Natural killer cell (primary cell): ENCODE data around the gene BCAS1. TPM values are rescaled to one million over a fixed set of nuclear protein-coding genes. Genes with fewer than 3 reads are reported as not detected.

Experiments
- ATAC-seq, 3 donors: fragments of 150-1000 bp in 2 of 3; fragments of 200-7000 bp in 1 of 3; cut with Tn5 transposase; 1 replicate in 1 of 3; 2 replicates in 2 of 3; pipeline ENCODE4 v1.10.0; 2021; ENCODE audit warnings: mild to moderate bottlenecking in 2 of 3, moderate library complexity in 2 of 3
- DNase-seq, 2 donors: peaks; one replicate each; pipeline versions ENCODE4 v3.0.0 to v3.0.0-alpha.2; 2013 to 2021; ENCODE audit warnings: mixed read lengths in 1 of 2
- H3K27ac ChIP-seq: one replicate; pipeline ENCODE4 v1.5.1; 2013; ENCODE audit warnings: mild to moderate bottlenecking, low read length
- H3K27me3 ChIP-seq: one replicate; pipeline ENCODE4 v1.6.1; 2013; ENCODE audit warnings: low read length; ENCODE audit not compliant: control insufficient read depth, insufficient read depth
- H3K36me3 ChIP-seq: one replicate; pipeline ENCODE4 v1.6.1; 2013; ENCODE audit warnings: low read length; ENCODE audit not compliant: control insufficient read depth, insufficient read depth
- H3K4me1 ChIP-seq: one replicate; pipeline ENCODE4 v1.6.1; 2013; ENCODE audit warnings: low read length; ENCODE audit not compliant: control insufficient read depth, insufficient read depth
- H3K4me3 ChIP-seq: one replicate; pipeline ENCODE4 v1.5.1; 2013; ENCODE audit warnings: low read length
- H3K9me3 ChIP-seq: one replicate; pipeline ENCODE4 v1.6.1; 2013; ENCODE audit warnings: low read length; ENCODE audit not compliant: control insufficient read depth, insufficient read depth
- H3K27ac Mint-ChIP-seq, 2 donors: one replicate each; pipeline ENCODE4 v1.8.0; 2022; ENCODE audit warnings: mild to moderate bottlenecking in 2 of 2, mixed read lengths in 2 of 2, moderate library complexity in 1 of 2
- H3K27me3 Mint-ChIP-seq, 2 donors: one replicate each; pipeline ENCODE4 v1.8.0; 2022; ENCODE audit warnings: low read depth in 2 of 2, mixed read lengths in 2 of 2
- H3K36me3 Mint-ChIP-seq: one replicate; pipeline ENCODE4 v1.8.0; 2022; ENCODE audit warnings: mixed read lengths
- H3K4me1 Mint-ChIP-seq, 2 donors: one replicate each; pipeline ENCODE4 v1.8.0; 2022; ENCODE audit warnings: mixed read lengths in 2 of 2
- H3K4me3 Mint-ChIP-seq: one replicate; pipeline ENCODE4 v1.8.0; 2022; ENCODE audit warnings: mild to moderate bottlenecking, moderate library complexity, mixed read lengths
- H3K9me3 Mint-ChIP-seq, 2 donors: one replicate each; pipeline ENCODE4 v1.8.0; 2022; ENCODE audit warnings: mixed read lengths in 2 of 2
- WGBS: methylation state at CpG from one replicate; pipeline ENCODE4 v1.1.7; 2013; ENCODE audit warnings: missing lambda C conversion rate; ENCODE audit not compliant: insufficient coverage; 5-methylcytosine and 5-hydroxymethylcytosine counted together
- intact Hi-C: fragments of 100-400 bp; cut with micrococcal nuclease; formaldehyde crosslinking; loops from one replicate; pipeline ENCODE4 v1.14.2; 2022
- total RNA-seq, 4 donors: library from RNA; stranded (reverse); fragments of 120-200 nt in 1 of 4; gene quantifications; one replicate each; pipeline versions ENCODE4 v1.2.3 to v1.2.4, GENCODE V29; 2013 to 2022
- TF ChIP-seq, protein P1 (sequence below): fragments of 200-600 bp; IDR thresholded peaks from one replicate; pipeline ENCODE4 v1.8.0; 2022; ENCODE audit warnings: antibody characterized with exemption

The BCAS1 gene
- total RNA-seq, 3 donors from 2014 or later (not counting 1 experiment from before 2014, with no cell fraction given) = 0.31 to 1.2 (median 0.68) TPM

DNA sequence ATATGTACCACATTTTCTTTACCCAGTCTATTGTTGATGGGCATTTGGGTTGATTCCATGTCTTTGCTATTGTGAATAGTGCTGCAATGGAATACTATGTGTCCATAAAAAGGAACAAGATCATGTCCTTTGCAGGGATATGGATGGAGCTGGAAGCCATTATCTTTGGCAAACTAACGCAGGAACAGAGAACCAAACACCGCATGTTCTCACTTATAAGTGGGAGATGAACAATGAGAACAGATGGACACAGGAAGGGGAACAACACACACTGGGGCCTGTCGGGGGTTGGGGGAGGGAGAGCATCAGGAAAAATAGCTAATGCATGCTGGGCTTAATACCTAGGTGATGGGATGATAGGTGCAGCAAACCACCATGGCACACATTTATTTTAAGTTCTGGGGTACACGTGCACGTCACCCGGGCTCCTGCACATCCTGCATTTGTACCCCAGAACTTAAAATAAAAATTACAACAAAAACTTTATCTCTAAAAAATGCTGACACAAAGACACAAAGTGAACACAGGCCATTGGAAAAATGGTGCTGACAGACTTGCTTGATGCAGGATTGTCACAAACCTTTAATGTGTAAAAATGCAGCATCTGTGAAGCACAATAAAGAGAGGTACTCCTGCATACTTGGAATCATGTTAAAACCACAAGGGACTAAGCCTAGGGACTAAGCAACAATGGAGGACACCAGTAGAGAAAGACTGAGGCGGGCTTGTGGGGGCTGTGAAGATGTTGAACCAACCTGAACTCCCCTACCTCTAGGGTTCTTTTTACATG lies 48.8 kb downstream of the BCAS1 start:
- WGBS = 97% methylated on average over 6 of the region's 7 CpGs
- Histone ChIP-seq H3K4me1 (no peaks in the 10 kb centered on the region), H3K36me3 (no peaks in the 10 kb centered on the region), H3K9me3 (no peaks in the 10 kb centered on the region), H3K4me3 (no peak overlapping the region), H3K27me3 (no peaks in the 10 kb centered on the region), H3K27ac (no peak overlapping the region)
- no peak for DNase-seq
- no peak overlapping the region for H3K4me3 Mint-ChIP-seq
- TF ChIP-seq, protein P1, sequence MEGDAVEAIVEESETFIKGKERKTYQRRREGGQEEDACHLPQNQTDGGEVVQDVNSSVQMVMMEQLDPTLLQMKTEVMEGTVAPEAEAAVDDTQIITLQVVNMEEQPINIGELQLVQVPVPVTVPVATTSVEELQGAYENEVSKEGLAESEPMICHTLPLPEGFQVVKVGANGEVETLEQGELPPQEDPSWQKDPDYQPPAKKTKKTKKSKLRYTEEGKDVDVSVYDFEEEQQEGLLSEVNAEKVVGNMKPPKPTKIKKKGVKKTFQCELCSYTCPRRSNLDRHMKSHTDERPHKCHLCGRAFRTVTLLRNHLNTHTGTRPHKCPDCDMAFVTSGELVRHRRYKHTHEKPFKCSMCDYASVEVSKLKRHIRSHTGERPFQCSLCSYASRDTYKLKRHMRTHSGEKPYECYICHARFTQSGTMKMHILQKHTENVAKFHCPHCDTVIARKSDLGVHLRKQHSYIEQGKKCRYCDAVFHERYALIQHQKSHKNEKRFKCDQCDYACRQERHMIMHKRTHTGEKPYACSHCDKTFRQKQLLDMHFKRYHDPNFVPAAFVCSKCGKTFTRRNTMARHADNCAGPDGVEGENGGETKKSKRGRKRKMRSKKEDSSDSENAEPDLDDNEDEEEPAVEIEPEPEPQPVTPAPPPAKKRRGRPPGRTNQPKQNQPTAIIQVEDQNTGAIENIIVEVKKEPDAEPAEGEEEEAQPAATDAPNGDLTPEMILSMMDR = no peak
- no peaks in the 10 kb centered on the region for H3K36me3 Mint-ChIP-seq
- peaks cover 7 to 9% of the 10 kb centered on the region in 2 donors for H3K27me3 Mint-ChIP-seq
- no peak for ATAC-seq
- no peak overlapping the region for H3K27ac Mint-ChIP-seq
- intact Hi-C loops = no loop called here
- H3K9me3 Mint-ChIP-seq = no peaks in the 10 kb centered on the region
- H3K4me1 Mint-ChIP-seq = peaks cover 8 to 9% of the 10 kb centered on the region in 2 donors

DNA sequence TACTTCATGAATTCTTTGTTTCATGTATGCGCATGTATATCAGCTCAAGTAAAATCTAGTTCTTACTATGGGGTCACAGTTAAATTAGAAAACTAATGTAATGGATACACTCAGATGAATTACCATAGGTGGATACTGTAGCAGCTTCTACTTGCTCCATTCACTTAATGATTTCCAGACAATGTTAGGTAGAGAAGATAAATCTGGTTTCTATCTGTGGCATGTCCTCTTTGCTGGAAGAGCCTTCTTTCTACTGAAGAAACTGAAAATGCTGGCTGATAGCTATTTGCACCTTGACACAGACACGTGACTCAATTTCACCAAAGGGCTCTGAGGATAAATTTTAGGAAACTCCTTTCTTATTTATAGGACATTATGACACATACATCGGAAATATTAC lies 49.5 kb downstream of the BCAS1 start:
- Mint-ChIP-seq H3K36me3 (no peaks in the 10 kb centered on the region), H3K27ac (no peak overlapping the region), H3K4me3 (no peak overlapping the region), H3K27me3 (peaks cover 5 to 6% of the 10 kb centered on the region in 2 donors), H3K4me1 (peaks cover 8 to 9% of the 10 kb centered on the region in 2 donors), H3K9me3 (no peaks in the 10 kb centered on the region)
- DNase-seq = no peak
- Histone ChIP-seq H3K9me3 (no peaks in the 10 kb centered on the region), H3K27me3 (no peaks in the 10 kb centered on the region), H3K36me3 (no peaks in the 10 kb centered on the region), H3K27ac (no peak overlapping the region), H3K4me1 (no peaks in the 10 kb centered on the region), H3K4me3 (no peak overlapping the region)
- intact Hi-C loops = no loop called here
- TF ChIP-seq, protein P1 = no peak
- 86% methylated on average over 3 of the region's 3 CpGs for WGBS
- ATAC-seq = no peak

DNA sequence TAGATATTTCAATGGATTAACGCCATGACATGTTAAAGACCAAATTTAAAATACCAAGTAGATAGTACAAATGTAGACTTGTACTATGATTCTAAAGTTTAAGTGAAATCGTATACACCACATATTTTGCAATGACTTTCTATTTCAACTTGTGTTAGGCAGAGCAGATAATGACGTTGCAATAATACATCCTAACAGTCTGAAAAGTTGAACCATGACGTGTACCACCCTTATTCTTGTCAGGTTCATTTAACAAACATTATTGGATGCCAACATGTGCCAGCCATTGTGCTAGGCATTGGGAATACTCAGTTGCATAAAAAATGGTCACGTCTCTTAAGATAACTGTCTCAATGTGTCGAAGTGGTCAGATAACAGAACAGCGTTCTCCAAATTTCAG lies 50.0 kb downstream of the BCAS1 start:
- H3K4me3 Mint-ChIP-seq = no peak overlapping the region
- intact Hi-C loops = no loop called here
- no peak overlapping the region for H3K27ac ChIP-seq
- 99% methylated on average over 5 of the region's 7 CpGs for WGBS
- H3K4me3 ChIP-seq = no peak overlapping the region
- H3K36me3 Mint-ChIP-seq = no peaks in the 10 kb centered on the region
- H3K36me3 ChIP-seq = no peaks in the 10 kb centered on the region
- no peaks in the 10 kb centered on the region for H3K9me3 ChIP-seq
- peaks cover 5 to 6% of the 10 kb centered on the region in 2 donors for H3K27me3 Mint-ChIP-seq
- no peaks in the 10 kb centered on the region for H3K9me3 Mint-ChIP-seq
- no peak for DNase-seq
- no peak for ATAC-seq
- TF ChIP-seq, protein P1 = no peak
- H3K27ac Mint-ChIP-seq = no peak overlapping the region
- H3K4me1 Mint-ChIP-seq = peaks cover 8 to 9% of the 10 kb centered on the region in 2 donors
- H3K27me3 ChIP-seq = no peaks in the 10 kb centered on the region
- H3K4me1 ChIP-seq = no peaks in the 10 kb centered on the region

DNA sequence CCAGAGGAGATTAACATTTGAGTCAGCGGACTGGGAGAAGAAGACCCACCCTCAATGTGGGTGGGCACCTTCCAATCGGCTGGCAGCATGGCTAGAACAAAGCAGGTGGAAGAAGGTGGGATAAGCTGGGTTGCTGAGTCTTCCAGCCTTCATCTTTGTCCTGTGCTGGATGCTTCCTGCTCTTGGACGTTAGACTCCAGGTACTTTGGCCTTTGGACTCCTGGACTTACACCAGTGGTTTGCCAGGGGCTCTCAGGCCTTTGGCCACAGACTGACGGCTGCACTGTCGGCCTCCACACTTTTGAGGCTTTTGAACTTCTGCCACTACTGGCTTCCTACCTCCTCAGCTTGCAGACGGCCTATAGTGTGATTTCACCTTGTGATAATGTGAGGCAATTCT lies 50.8 kb downstream of the BCAS1 start:
- no peaks in the 10 kb centered on the region for H3K36me3 ChIP-seq
- H3K4me1 Mint-ChIP-seq = peaks cover 8 to 9% of the 10 kb centered on the region in 2 donors
- DNase-seq (no peak), ATAC-seq (no peak)
- TF ChIP-seq, protein P1 = no peak
- 80% methylated on average over 5 of the region's 6 CpGs for WGBS
- no peak overlapping the region for H3K4me3 Mint-ChIP-seq
- no peaks in the 10 kb centered on the region for H3K4me1 ChIP-seq
- no peak overlapping the region for H3K4me3 ChIP-seq
- intact Hi-C loops = no loop called here
- no peak overlapping the region for H3K27ac ChIP-seq
- peaks cover 5 to 6% of the 10 kb centered on the region in 2 donors for H3K27me3 Mint-ChIP-seq
- H3K27ac Mint-ChIP-seq = no peak overlapping the region
- H3K27me3 ChIP-seq = no peaks in the 10 kb centered on the region
- no peaks in the 10 kb centered on the region for H3K9me3 ChIP-seq
- H3K9me3 Mint-ChIP-seq = no peaks in the 10 kb centered on the region
- no peaks in the 10 kb centered on the region for H3K36me3 Mint-ChIP-seq
